OCI-M2 (cell line): ENCODE measurements around the gene KIF12.

Source experiments
- DNase-seq: peaks from one replicate; lab custom pipeline; 2025; ENCODE audit not compliant: unreplicated experiment; lab: John Stamatoyannopoulos, UW

Gene KIF12

GRCh38 chr9:114123031-114123977, 24.2 kb upstream of the KIF12 start:
- DNase-seq, result no peak

- DNase-seq, result no peak
Measured at GRCh38 chr9:114122136-114123027, 23.3 kb upstream of the KIF12 start.

- no peak for DNase-seq
Measured at GRCh38 chr9:114121227-114122135, 22.4 kb upstream of the KIF12 start.

- DNase-seq, result no peak
Measured at GRCh38 chr9:114120192-114121014, 21.3 kb upstream of the KIF12 start.

GRCh38 chr9:114119242-114120191, 20.4 kb upstream of the KIF12 start:
- no peak for DNase-seq

- no peak for DNase-seq
Measured at GRCh38 chr9:114117996-114118830, 19.1 kb upstream of the KIF12 start.

- DNase-seq, result no peak
Measured at GRCh38 chr9:114117614-114117995, 18.5 kb upstream of the KIF12 start.

GRCh38 chr9:114116126-114116747, 17.1 kb upstream of the KIF12 start:
- DNase-seq, result no peak

- no peak for DNase-seq
Measured at GRCh38 chr9:114115654-114116125, 16.6 kb upstream of the KIF12 start.

GRCh38 chr9:114114364-114114763, 15.3 kb upstream of the KIF12 start:
- DNase-seq, result no peak

GRCh38 chr9:114112778-114113584, 13.9 kb upstream of the KIF12 start:
- DNase-seq, result no peak

- no peak for DNase-seq
Measured at GRCh38 chr9:114112325-114112724, 13.2 kb upstream of the KIF12 start.

GRCh38 chr9:114110180-114110579, 11.1 kb upstream of the KIF12 start:
- DNase-seq, result no peak

GRCh38 chr9:114109124-114109523, 10.0 kb upstream of the KIF12 start:
- DNase-seq, result no peak

- no peak for DNase-seq
Measured at GRCh38 chr9:114108016-114108833, 9.1 kb upstream of the KIF12 start.
